ENCODE results near the gene DCPS. TPM values are rescaled to one million over a fixed set of nuclear protein-coding genes. Genes with fewer than 3 reads are reported as not detected.

DCPS gene
- total and polyA plus RNA-seq, 2 of the 4 experiments (the other 2 are of a cell fraction), result 19.7 to 34.8 TPM

DNA sequence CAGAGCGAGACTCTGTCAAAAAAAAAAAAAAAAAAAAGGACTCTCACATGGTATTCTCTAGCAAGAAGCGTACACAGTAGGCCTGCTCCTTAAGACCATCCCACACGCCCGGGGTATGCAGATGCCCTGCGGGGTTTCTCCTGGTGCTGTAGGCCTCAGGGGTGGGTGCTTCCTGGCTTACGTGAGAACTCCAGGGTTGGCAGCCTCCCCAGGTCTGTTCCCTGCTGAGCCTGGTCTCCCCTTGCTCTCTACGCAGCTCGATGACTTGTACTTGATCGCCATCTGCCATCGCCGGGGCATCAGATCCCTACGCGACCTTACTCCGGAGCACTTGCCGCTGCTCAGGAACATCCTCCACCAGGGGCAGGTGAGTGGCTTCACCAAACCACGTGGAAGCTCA lies 39.2 kb downstream of the DCPS start:
- intact Hi-C loops (cut with micrococcal nuclease), result no loop called here

More for the DNA sequence above, 39.2 kb downstream of the DCPS start:
- H2BK120ac ChIP-seq (ENCODE audit: low read depth, low read length), result no peak overlapping the region
- H3K79me1 ChIP-seq (ENCODE audit: low read depth in 1 of 2, low read length in 2 of 2), result peaks cover 0 to 32% of the 10 kb centered on the region in 2 experiments; a peak in 3 of 4 replicates
- no peak overlapping the region for H2AK9ac ChIP-seq (replicated peaks; ENCODE audit: low read depth, low read length, poor library complexity)
- WGBS, 2 experiments (ENCODE audit: extremely low coverage in 2 of 2, insufficient read length in 1 of 2), result 97% methylated on average over 10 of the region's 16 CpGs; no CpG with 5 or more reads in 1 of the 2 experiments
- H3K9ac ChIP-seq (ENCODE audit: low read depth, low read length), result no peak overlapping the region
- BruUV-seq (replicated peaks), result no TSS peak
- dilution Hi-C loops (cut with HindIII; ENCODE audit: low sequenced_read_pairs, unreplicated experiment) (no loop called here), in situ Hi-C loops (cut with MboI; ENCODE audit: low sequenced_read_pairs) (no loop called here)
- H3K56ac ChIP-seq (ENCODE audit: extremely low read depth, insufficient read depth, low read length), result no peak overlapping the region
- H2AFZ ChIP-seq (replicated peaks; ENCODE audit: low read length, poor library complexity), result no peak overlapping the region
- H3K4me2 ChIP-seq (ENCODE audit: low read depth, low read length), result no peak overlapping the region
- H2BK15ac ChIP-seq (ENCODE audit: low read depth, low read length), result no peak overlapping the region
- no peak overlapping the region for H2AK5ac ChIP-seq (ENCODE audit: low read depth, low read length)
- H3K23ac ChIP-seq (ENCODE audit: low read depth, low read length), result no peak overlapping the region
- TF ChIP-seq RFX5 (IDR thresholded peaks at IDR 0.05; ENCODE audit: low read depth, low read length) (no peak), FOS (IDR thresholded peaks at IDR 0.05; ENCODE audit: low read depth, low read length) (no peak), CHD1 (IDR thresholded peaks at IDR 0.05; ENCODE audit: low read depth, low read length) (no peak), NFE2L2 (IDR thresholded peaks at IDR 0.05; ENCODE audit: low read depth, low read length) (no peak), BHLHE40 (IDR thresholded peaks at IDR 0.05; ENCODE audit: low read depth, low read length) (no peak), RAD21 (IDR thresholded peaks at IDR 0.05; ENCODE audit: low read length) (no peak), MAFK (IDR thresholded peaks at IDR 0.05; ENCODE audit: low read depth, low read length) (no peak), MAZ (IDR thresholded peaks at IDR 0.05; ENCODE audit: borderline replicate concordance, low read depth, low read length) (no peak), POLR2A (IDR thresholded peaks at IDR 0.05; ENCODE audit: low read depth, low read length) (no peak), RCOR1 (IDR thresholded peaks at IDR 0.05; ENCODE audit: insufficient replicate concordance, low read length) (no peak), SMC3 (IDR thresholded peaks at IDR 0.05; ENCODE audit: low read depth, low read length) (no peak), CEBPB (IDR thresholded peaks at IDR 0.05; ENCODE audit: low read depth, low read length) (no peak), MXI1 (IDR thresholded peaks at IDR 0.05; ENCODE audit: borderline replicate concordance, low read depth, low read length) (no peak)
- TF ChIP-seq, protein P1, sequence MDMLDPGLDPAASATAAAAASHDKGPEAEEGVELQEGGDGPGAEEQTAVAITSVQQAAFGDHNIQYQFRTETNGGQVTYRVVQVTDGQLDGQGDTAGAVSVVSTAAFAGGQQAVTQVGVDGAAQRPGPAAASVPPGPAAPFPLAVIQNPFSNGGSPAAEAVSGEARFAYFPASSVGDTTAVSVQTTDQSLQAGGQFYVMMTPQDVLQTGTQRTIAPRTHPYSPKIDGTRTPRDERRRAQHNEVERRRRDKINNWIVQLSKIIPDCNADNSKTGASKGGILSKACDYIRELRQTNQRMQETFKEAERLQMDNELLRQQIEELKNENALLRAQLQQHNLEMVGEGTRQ (IDR thresholded peaks at IDR 0.05; ENCODE audit: low read depth, low read length), result no peak
- TF ChIP-seq, protein P2, sequence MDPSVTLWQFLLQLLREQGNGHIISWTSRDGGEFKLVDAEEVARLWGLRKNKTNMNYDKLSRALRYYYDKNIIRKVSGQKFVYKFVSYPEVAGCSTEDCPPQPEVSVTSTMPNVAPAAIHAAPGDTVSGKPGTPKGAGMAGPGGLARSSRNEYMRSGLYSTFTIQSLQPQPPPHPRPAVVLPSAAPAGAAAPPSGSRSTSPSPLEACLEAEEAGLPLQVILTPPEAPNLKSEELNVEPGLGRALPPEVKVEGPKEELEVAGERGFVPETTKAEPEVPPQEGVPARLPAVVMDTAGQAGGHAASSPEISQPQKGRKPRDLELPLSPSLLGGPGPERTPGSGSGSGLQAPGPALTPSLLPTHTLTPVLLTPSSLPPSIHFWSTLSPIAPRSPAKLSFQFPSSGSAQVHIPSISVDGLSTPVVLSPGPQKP (IDR thresholded peaks at IDR 0.05; ENCODE audit: borderline replicate concordance, low read depth, low read length), result no peak
- TF ChIP-seq, protein P3, sequence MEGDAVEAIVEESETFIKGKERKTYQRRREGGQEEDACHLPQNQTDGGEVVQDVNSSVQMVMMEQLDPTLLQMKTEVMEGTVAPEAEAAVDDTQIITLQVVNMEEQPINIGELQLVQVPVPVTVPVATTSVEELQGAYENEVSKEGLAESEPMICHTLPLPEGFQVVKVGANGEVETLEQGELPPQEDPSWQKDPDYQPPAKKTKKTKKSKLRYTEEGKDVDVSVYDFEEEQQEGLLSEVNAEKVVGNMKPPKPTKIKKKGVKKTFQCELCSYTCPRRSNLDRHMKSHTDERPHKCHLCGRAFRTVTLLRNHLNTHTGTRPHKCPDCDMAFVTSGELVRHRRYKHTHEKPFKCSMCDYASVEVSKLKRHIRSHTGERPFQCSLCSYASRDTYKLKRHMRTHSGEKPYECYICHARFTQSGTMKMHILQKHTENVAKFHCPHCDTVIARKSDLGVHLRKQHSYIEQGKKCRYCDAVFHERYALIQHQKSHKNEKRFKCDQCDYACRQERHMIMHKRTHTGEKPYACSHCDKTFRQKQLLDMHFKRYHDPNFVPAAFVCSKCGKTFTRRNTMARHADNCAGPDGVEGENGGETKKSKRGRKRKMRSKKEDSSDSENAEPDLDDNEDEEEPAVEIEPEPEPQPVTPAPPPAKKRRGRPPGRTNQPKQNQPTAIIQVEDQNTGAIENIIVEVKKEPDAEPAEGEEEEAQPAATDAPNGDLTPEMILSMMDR (conservative IDR thresholded peaks at IDR 0.05; ENCODE audit: low read depth, low read length), result no peak
- CTCF ChIA-PET, result interaction anchor here (0.6 kb wide), 1 partner anchor 543 kb away, joined by 3 read pairs; no protein-coding TSS in a partner anchor
- DNase-seq (no peak), ATAC-seq (ENCODE audit: low read depth) (no peak)
- peaks cover 16% of the 10 kb centered on the region; the same call in 1 of the 2 replicates for H3K36me3 ChIP-seq (ENCODE audit: control insufficient read depth, insufficient read depth, low read length)
- H3K18ac ChIP-seq (ENCODE audit: low read depth, low read length), result no peak overlapping the region
- peaks cover 28% of the 10 kb centered on the region for H3K9me1 ChIP-seq (ENCODE audit: insufficient read depth, low read length)
- H4K5ac ChIP-seq (ENCODE audit: low read depth, low read length), result no peak overlapping the region
- no peak overlapping the region for H4K91ac ChIP-seq (ENCODE audit: insufficient read depth, low read depth, low read length)
- H3K4me3 ChIP-seq (ENCODE audit: insufficient read depth, low read depth, low read length), result no peak overlapping the region
- no peak overlapping the region for H2BK20ac ChIP-seq (ENCODE audit: low read depth, low read length)
- no peak overlapping the region for H3K14ac ChIP-seq (replicated peaks; ENCODE audit: low read depth, low read length)
- H3K4me1 ChIP-seq (ENCODE audit: control insufficient read depth, insufficient read depth, low read length), result peaks cover 21% of the 10 kb centered on the region
- H3K27me3 ChIP-seq (ENCODE audit: control insufficient read depth, insufficient read depth, low read length), result no peaks in the 10 kb centered on the region
- POLR2A ChIA-PET (ENCODE audit: unreplicated experiment), result no interaction called here
- H2BK5ac ChIP-seq (ENCODE audit: low read depth, low read length, poor library complexity, severe bottlenecking), result no peak overlapping the region
- H3K27ac ChIP-seq (ENCODE audit: insufficient read depth, low read length), result no peak overlapping the region
- H3K9me3 ChIP-seq (ENCODE audit: control insufficient read depth, insufficient read depth, low read length), result no peaks in the 10 kb centered on the region
- H4K8ac ChIP-seq (ENCODE audit: low read depth in 2 of 2, low read length in 2 of 2), result no peak overlapping the region
- H3K4ac ChIP-seq (ENCODE audit: low read depth, low read length), result no peak overlapping the region
- H4K20me1 ChIP-seq (ENCODE audit: insufficient read depth, low read length), result no peaks in the 10 kb centered on the region

Measured in IMR-90 (cell line).